HG02840 (cell line): Measurements from ENCODE around the gene NOB1.

Source experiments
- ATAC-seq: cut with Tn5 transposase; IDR thresholded peaks from one replicate; pipeline ENCODE4 v1.9.1; 2021; ENCODE audit warnings: mild to moderate bottlenecking, moderate library complexity, moderate number of reproducible peaks; ENCODE audit not compliant: unreplicated experiment, low FRiP score

The NOB1 gene

GRCh38 chr16:69691980-69692911 lies 62.5 kb downstream of the NOB1 start:
- no peak for ATAC-seq
